Transverse colon (tissue), 4 donors: ENCODE results near the gene C14orf180. TPM values are rescaled to one million over a fixed set of nuclear protein-coding genes. Genes with fewer than 3 reads are reported as not detected.

Experiments
- DNase-seq: peaks from one replicate; pipeline ENCODE4 v3.0.0-alpha.2; 2019
- H3K27ac ChIP-seq, 4 donors: fragments of 200-600 bp; sonication (generic); 2 replicates each; pipeline ENCODE4 v1.5.1; 2016 to 2018; ENCODE audit warnings: inconsistent platforms in 4 of 4
- H3K27me3 ChIP-seq: fragments of 200-600 bp; sonication (generic); 2 replicates; pipeline ENCODE4 v1.5.1; 2017; ENCODE audit warnings: inconsistent platforms
- H3K36me3 ChIP-seq, 4 donors: fragments of 200-600 bp; sonication (generic); 2 replicates each; pipeline ENCODE4 v1.5.1; 2017 to 2019; ENCODE audit warnings: inconsistent platforms in 4 of 4
- H3K4me1 ChIP-seq, 4 donors: fragments of 200-600 bp; sonication (generic); 2 replicates each; pipeline ENCODE4 v1.5.1; 2017 to 2020; ENCODE audit warnings: inconsistent platforms in 4 of 4
- H3K4me3 ChIP-seq, 4 donors: fragments of 200-600 bp; sonication (generic); 1 replicate in 1 of 4; 2 replicates in 3 of 4; pipeline versions ENCODE4 v1.5.1 to v1.6.1; 2017 to 2019; ENCODE audit warnings: inconsistent platforms in 4 of 4
- H3K9me3 ChIP-seq, 2 donors: fragments of 200-600 bp; sonication (generic); 2 replicates each; pipeline ENCODE4 v1.5.1; 2017 to 2019; ENCODE audit warnings: inconsistent platforms in 2 of 2
- CTCF ChIP-seq, 5 experiments: fragments of 200-600 bp in 3 of 5; fragments of 450-650 bp in 2 of 5; sonication (generic) in 3 of 5; IDR thresholded peaks; 1 replicate in 2 of 5; 2 replicates in 3 of 5; pipeline ENCODE4 v1.5.1; 2016 to 2017; ENCODE audit warnings: antibody characterized with exemption in 5 of 5, inconsistent platforms in 3 of 5, mild to moderate bottlenecking in 2 of 5, moderate library complexity in 1 of 5
- EP300 ChIP-seq: sonication (generic); formaldehyde crosslinking; IDR thresholded peaks from one replicate; pipeline ENCODE4 v1.6.1; 2017; ENCODE audit warnings: antibody characterized with exemption, low read depth
- POLR2A ChIP-seq: fragments of 450-650 bp; IDR thresholded peaks from one replicate; pipeline ENCODE4 v1.6.1; 2016; ENCODE audit warnings: antibody characterized with exemption, mild to moderate bottlenecking, moderate library complexity
- POLR2AphosphoS5 ChIP-seq, 3 donors: sonication (generic); formaldehyde crosslinking; IDR thresholded peaks; one replicate each; pipeline ENCODE4 v1.6.1; 2016; ENCODE audit warnings: antibody characterized with exemption in 3 of 3
- WGBS, 2 donors: methylation state at CpG; one replicate each; pipeline ENCODE4 v1.1.5; 2018; ENCODE audit warnings: low coverage in 1 of 2; 5-methylcytosine and 5-hydroxymethylcytosine counted together
- in situ Hi-C, 4 donors: fragments of 200-750 bp; cut with MboI; loops; one replicate each; pipeline versions ENCODE4 v1.15.0 to v1.15.1; 2017; ENCODE audit warnings: low sequenced_read_pairs in 3 of 4, low pct_ligation_motif_present in 1 of 4, low pct_unique_long_range_greater_than_20kb in 1 of 4
- intact Hi-C: fragments of 100-400 bp; cut with DNase I; formaldehyde crosslinking; loops from one replicate; pipeline ENCODE4 v1.15.1; 2023; ENCODE audit warnings: low total_unique reads
- total RNA-seq, 4 donors: library from RNA; depleted of rRNA; stranded (reverse); fragments of >200 nt; gene quantifications; one replicate each; pipeline ENCODE4 v1.1.0, GENCODE V29; 2016

Gene C14orf180
- total RNA-seq, 4 donors from 2014 or later = 0.32 to 2.3 (median 1.1) TPM; not detected in 1

GRCh38 chr14:104567141-104567956, 12.2 kb upstream of the C14orf180 start:
- Histone ChIP-seq H3K36me3 (no peaks in the 10 kb centered on the region), H3K4me1 (peaks cover 0 to 6% (median 0%) of the 10 kb centered on the region in 4 donors), H3K27me3 (peaks cover 66% of the 10 kb centered on the region), H3K4me3 (no peak overlapping the region), H3K9me3 (no peaks in the 10 kb centered on the region), H3K27ac (no peak overlapping the region)
- TF ChIP-seq POLR2AphosphoS5 (IDR thresholded peaks at IDR 0.05) (no peak), EP300 (no peak), POLR2A (no peak), CTCF (IDR thresholded peaks at IDR 0.05) (no peak)
- DNase-seq = no peak
- 30 to 51% methylated on average over 2 to 27 of the region's 27 CpGs for WGBS, 2 donors
- in situ Hi-C loops (loop anchor here (25.0 kb wide), 1 partner anchor 430 kb away; the partner anchor contains the start of gene KIF26A (in 4 of the 4)), intact Hi-C loops (no loop called here)

GRCh38 chr14:104567957-104568225, 11.7 kb upstream of the C14orf180 start:
- Histone ChIP-seq H3K27me3 (peaks cover 66% of the 10 kb centered on the region), H3K9me3 (no peaks in the 10 kb centered on the region), H3K36me3 (no peaks in the 10 kb centered on the region), H3K27ac (no peak overlapping the region), H3K4me3 (no peak overlapping the region), H3K4me1 (peaks cover 0 to 6% (median 0%) of the 10 kb centered on the region in 4 donors)
- intact Hi-C loops = no loop called here
- in situ Hi-C loops = loop anchor here (25.0 kb wide), 1 partner anchor 431 kb away; the partner anchor contains the start of gene KIF26A (in 4 of the 4)
- WGBS, 2 donors = 62% methylated on average over 9 of the region's 9 CpGs; no CpG with 5 or more reads in 1 of the 2 donors
- no peak for TF ChIP-seq EP300
- no peak for TF ChIP-seq POLR2A
- TF ChIP-seq CTCF (IDR thresholded peaks at IDR 0.05) = no peak
- TF ChIP-seq POLR2AphosphoS5 (IDR thresholded peaks at IDR 0.05) = no peak
- DNase-seq = no peak

GRCh38 chr14:104568620-104569019, 10.9 kb upstream of the C14orf180 start:
- no peaks in the 10 kb centered on the region for H3K9me3 ChIP-seq
- H3K4me1 ChIP-seq = peaks cover 0 to 6% (median 0%) of the 10 kb centered on the region in 4 donors
- H3K27ac ChIP-seq = no peak overlapping the region
- H3K27me3 ChIP-seq = peaks cover 59% of the 10 kb centered on the region
- no peaks in the 10 kb centered on the region for H3K36me3 ChIP-seq
- intact Hi-C loops = no loop called here
- TF ChIP-seq EP300 = no peak
- DNase-seq = no peak
- in situ Hi-C loops = loop anchor here (25.0 kb wide), 1 partner anchor 431 kb away; the partner anchor contains the start of gene KIF26A (in 4 of the 4)
- H3K4me3 ChIP-seq = no peak overlapping the region
- 72 to 82% methylated on average over 2 to 11 of the region's 11 CpGs for WGBS, 2 donors

GRCh38 chr14:104569435-104569834, 10.1 kb upstream of the C14orf180 start:
- no peaks in the 10 kb centered on the region for H3K4me1 ChIP-seq
- H3K27me3 ChIP-seq = peaks cover 51% of the 10 kb centered on the region
- H3K27ac ChIP-seq = no peak overlapping the region
- in situ Hi-C loops = loop anchor here (25.0 kb wide), 1 partner anchor 432 kb away; the partner anchor contains the start of gene KIF26A (in 4 of the 4)
- intact Hi-C loops = no loop called here
- no peak overlapping the region for H3K4me3 ChIP-seq
- H3K9me3 ChIP-seq = no peaks in the 10 kb centered on the region
- TF ChIP-seq CTCF (IDR thresholded peaks at IDR 0.05) = no peak
- TF ChIP-seq POLR2AphosphoS5 (IDR thresholded peaks at IDR 0.05) = no peak
- TF ChIP-seq POLR2A = no peak
- TF ChIP-seq EP300 = no peak
- 58 to 60% methylated on average over 1 to 10 of the region's 10 CpGs for WGBS, 2 donors
- DNase-seq = no peak
- H3K36me3 ChIP-seq = no peaks in the 10 kb centered on the region
